ENCODE measurements around the gene RANBP3.

- TF ChIP-seq EP300 (IDR thresholded peaks at IDR 0.05; ENCODE audit: borderline replicate concordance) = no peak
- TF ChIP-seq TAF1 (IDR thresholded peaks at IDR 0.05; ENCODE audit: low read depth) = no peak
- TF ChIP-seq REST (IDR thresholded peaks at IDR 0.05; ENCODE audit: low read depth) = no peak
- TF ChIP-seq CREB1 (IDR thresholded peaks at IDR 0.05; ENCODE audit: low read depth) = no peak
- no peak for TF ChIP-seq YY1 (IDR thresholded peaks at IDR 0.05; ENCODE audit: low read depth)
Measured at GRCh38 chr19:5925830-5926427, 52.0 kb downstream of the RANBP3 start.
